SH-SY5Y (cell line): ENCODE results near the gene ZNF280D.

Experiments
- GATA2 ChIP-seq: IDR thresholded peaks from 2 replicates; pipeline ENCODE4 v1.6.1; 2011; ENCODE audit warnings: mild to moderate bottlenecking, low read depth, low read length
- GATA3 ChIP-seq: IDR thresholded peaks from 2 replicates; pipeline ENCODE4 v1.6.1; 2011; ENCODE audit warnings: low read depth, mild to moderate bottlenecking, low read length, moderate library complexity

GRCh38 chr15:56719021-56719612 is 14.2 kb downstream of the ZNF280D start:
- TF ChIP-seq GATA2, result no peak
- no peak for TF ChIP-seq GATA3
